OCI-LY3 (cell line): ENCODE measurements around the gene KDM4C.

ENCODE experiments used
- EZH2phosphoT487 ChIP-seq: fragments of 200-600 bp; shearing (Covaris generic); IDR thresholded peaks from 2 replicates; pipeline ENCODE4 v1.6.1; 2018; ENCODE audit warnings: antibody characterized with exemption, mixed run types, low read depth
- TF ChIP-seq, protein P1 (sequence below): fragments of 200-600, 300-600 bp; sonication (generic); IDR thresholded peaks from 2 replicates; pipeline ENCODE4 v1.5.1; 2014; ENCODE audit warnings: antibody characterized with exemption, low read length, low read depth

DNA sequence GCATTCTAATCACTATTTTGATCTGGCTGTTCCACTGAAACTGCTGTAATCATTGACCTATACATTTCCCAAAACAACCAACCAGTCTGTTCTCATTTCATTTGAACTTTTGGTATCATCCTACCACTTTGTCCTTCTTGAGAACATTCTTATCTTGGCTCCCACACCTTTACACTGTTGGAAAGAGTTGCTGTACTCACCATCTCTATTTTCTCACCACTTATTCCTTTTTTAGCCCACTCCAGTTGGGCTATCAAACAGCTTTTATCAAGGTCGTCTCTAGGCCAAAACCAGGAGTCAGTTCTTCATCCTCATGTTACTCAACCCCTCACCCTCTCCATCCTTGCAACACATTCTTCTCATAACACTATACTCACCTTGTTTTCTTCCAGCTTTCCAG lies 170.1 kb downstream of the KDM4C start:
- TF ChIP-seq, protein P1, sequence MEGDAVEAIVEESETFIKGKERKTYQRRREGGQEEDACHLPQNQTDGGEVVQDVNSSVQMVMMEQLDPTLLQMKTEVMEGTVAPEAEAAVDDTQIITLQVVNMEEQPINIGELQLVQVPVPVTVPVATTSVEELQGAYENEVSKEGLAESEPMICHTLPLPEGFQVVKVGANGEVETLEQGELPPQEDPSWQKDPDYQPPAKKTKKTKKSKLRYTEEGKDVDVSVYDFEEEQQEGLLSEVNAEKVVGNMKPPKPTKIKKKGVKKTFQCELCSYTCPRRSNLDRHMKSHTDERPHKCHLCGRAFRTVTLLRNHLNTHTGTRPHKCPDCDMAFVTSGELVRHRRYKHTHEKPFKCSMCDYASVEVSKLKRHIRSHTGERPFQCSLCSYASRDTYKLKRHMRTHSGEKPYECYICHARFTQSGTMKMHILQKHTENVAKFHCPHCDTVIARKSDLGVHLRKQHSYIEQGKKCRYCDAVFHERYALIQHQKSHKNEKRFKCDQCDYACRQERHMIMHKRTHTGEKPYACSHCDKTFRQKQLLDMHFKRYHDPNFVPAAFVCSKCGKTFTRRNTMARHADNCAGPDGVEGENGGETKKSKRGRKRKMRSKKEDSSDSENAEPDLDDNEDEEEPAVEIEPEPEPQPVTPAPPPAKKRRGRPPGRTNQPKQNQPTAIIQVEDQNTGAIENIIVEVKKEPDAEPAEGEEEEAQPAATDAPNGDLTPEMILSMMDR, result no peak
- TF ChIP-seq EZH2phosphoT487, result no peak
